HepG2 (cell line): ENCODE data around the gene MLLT1. TPM values are rescaled to one million over a fixed set of nuclear protein-coding genes. Genes with fewer than 3 reads are reported as not detected.

ENCODE experiments used
- ASH2L ChIP-seq: fragments of 300-600, 200-600 bp; sonication (generic); IDR thresholded peaks from 2 replicates; pipeline ENCODE4 v1.7.0; 2017; ENCODE audit warnings: low read depth, mild to moderate bottlenecking, moderate library complexity, mixed read lengths, low read length; ENCODE audit not compliant: insufficient read length
- CHD2 ChIP-seq: IDR thresholded peaks from 2 replicates; pipeline ENCODE4 v1.6.1; 2011; ENCODE audit warnings: low read depth, low read length, improper control_type of control experiment
- GABPA ChIP-seq, 2 experiments: IDR thresholded peaks; 2 replicates each; pipeline ENCODE4 v1.6.1; 2011 to 2016; ENCODE audit warnings: low read depth in 2 of 2, low read length in 1 of 2, missing biosample characterization in 1 of 2, missing genetic modification characterization in 1 of 2
- HNRNPH1 ChIP-seq: fragments of 200-400 bp; formaldehyde crosslinking; optimal IDR thresholded peaks from 2 replicates; pipeline ENCODE3; 2017; ENCODE audit warnings: mild to moderate bottlenecking, low read depth, low read length
- KLF16 ChIP-seq, 2 experiments: sonication (generic) in 1 of 2; formaldehyde crosslinking in 1 of 2; IDR thresholded peaks; 2 replicates each; pipeline versions ENCODE4 v1.6.1 to v1.8.0; 2016 to 2023; ENCODE audit warnings: missing genetic modification reagents in 2 of 2, missing compliant biosample characterization in 1 of 2
- REST ChIP-seq, 2 experiments: IDR thresholded peaks; 2 replicates each; pipeline ENCODE4 v1.6.1; 2011 to 2012; ENCODE audit warnings: low read length in 2 of 2, borderline replicate concordance in 1 of 2, low read depth in 1 of 2, mild to moderate bottlenecking in 1 of 2, moderate library complexity in 1 of 2
- TFAP4 ChIP-seq: sonication (generic); IDR thresholded peaks from 2 replicates; pipeline ENCODE4 v1.6.1; 2016; ENCODE audit warnings: low read depth, borderline replicate concordance
- THAP11 ChIP-seq: IDR thresholded peaks from 2 replicates; pipeline ENCODE4 v1.6.1; 2016; ENCODE audit warnings: missing biosample characterization, missing genetic modification reagents
- ZNF143 ChIP-seq: sonication (generic); formaldehyde crosslinking; IDR thresholded peaks from 2 replicates; pipeline ENCODE4 v1.4.0; 2020; ENCODE audit warnings: missing genetic modification reagents
- ZNF512B ChIP-seq: sonication (generic); formaldehyde crosslinking; IDR thresholded peaks from 2 replicates; pipeline ENCODE4 v1.5.1; 2020; ENCODE audit warnings: missing genetic modification reagents, mild to moderate bottlenecking, borderline replicate concordance
- ZNF629 ChIP-seq: sonication (generic); formaldehyde crosslinking; conservative IDR thresholded peaks from 2 replicates; pipeline ENCODE4 v1.5.0; 2020; ENCODE audit warnings: missing genetic modification reagents
- ZSCAN5A ChIP-seq: sonication (generic); formaldehyde crosslinking; IDR thresholded peaks from 2 replicates; pipeline ENCODE4 v1.8.0; 2022; ENCODE audit warnings: mild to moderate bottlenecking, missing genetic modification reagents, borderline replicate concordance
- polyA plus RNA-seq, 8 experiments: library from polyadenylated mRNA; depleted of rRNA in 3 of 8; stranded (reverse) in 7 of 8; unstranded in 1 of 8; fragments of >200 nt; fragmentation: Illumina TruSeq in 4 of 8; extraction: Trizol in 4 of 8; gene quantifications; 2 replicates each; pipeline versions ENCODE4 v1.2.1 to v1.2.3, GENCODE V29; 2011 to 2016; ENCODE audit warnings: low read depth in 4 of 8, missing spikeins in 1 of 8, mixed read lengths in 1 of 8; ENCODE audit not compliant: insufficient read depth in 1 of 8
- total RNA-seq, 5 experiments: library from RNA; depleted of rRNA; stranded (reverse); fragments of >200 nt; fragmentation: Illumina TruSeq; extraction: Trizol; gene quantifications; 2 replicates each; pipeline ENCODE4 v1.2.3, GENCODE V29; 2016; ENCODE audit warnings: low read depth in 1 of 5
- TF ChIP-seq, protein P1 (sequence below): sonication (generic); formaldehyde crosslinking; conservative IDR thresholded peaks from 2 replicates; pipeline ENCODE4 v1.8.0; 2022; ENCODE audit warnings: missing genetic modification reagents
- TF ChIP-seq, protein P2 (sequence below): sonication (generic); formaldehyde crosslinking; IDR thresholded peaks from 2 replicates; pipeline ENCODE4 v1.9.0; 2021; ENCODE audit warnings: missing genetic modification reagents, borderline replicate concordance

The MLLT1 gene
- total and polyA plus RNA-seq, 2 of the 13 experiments (the other 11 are each of a cell fraction or from before 2014, with no cell fraction given), result 11.7 to 12.2 TPM

GRCh38 chr19:6313398-6313969, 33.7 kb upstream of the MLLT1 start (continued):
- TF ChIP-seq REST (IDR thresholded peaks at IDR 0.05; ENCODE audit: borderline replicate concordance in 1 of 2, low read depth in 1 of 2, low read length in 2 of 2), result no peak
- peak; percentile 82 for TF ChIP-seq ZNF143 (CRISPR knock-in tag)
- TF ChIP-seq GABPA (IDR thresholded peaks at IDR 0.05; ENCODE audit: low read depth, low read length), result 0 out of 2 replicates have a peak, but pooled peaks have one; percentile 6
- TF ChIP-seq GABPA (CRISPR knock-in tag; IDR thresholded peaks at IDR 0.05; ENCODE audit: low read depth), result peak; percentile 87
- TF ChIP-seq ZNF512B, result no peak
- no peak for TF ChIP-seq HNRNPH1
- TF ChIP-seq, protein P1, sequence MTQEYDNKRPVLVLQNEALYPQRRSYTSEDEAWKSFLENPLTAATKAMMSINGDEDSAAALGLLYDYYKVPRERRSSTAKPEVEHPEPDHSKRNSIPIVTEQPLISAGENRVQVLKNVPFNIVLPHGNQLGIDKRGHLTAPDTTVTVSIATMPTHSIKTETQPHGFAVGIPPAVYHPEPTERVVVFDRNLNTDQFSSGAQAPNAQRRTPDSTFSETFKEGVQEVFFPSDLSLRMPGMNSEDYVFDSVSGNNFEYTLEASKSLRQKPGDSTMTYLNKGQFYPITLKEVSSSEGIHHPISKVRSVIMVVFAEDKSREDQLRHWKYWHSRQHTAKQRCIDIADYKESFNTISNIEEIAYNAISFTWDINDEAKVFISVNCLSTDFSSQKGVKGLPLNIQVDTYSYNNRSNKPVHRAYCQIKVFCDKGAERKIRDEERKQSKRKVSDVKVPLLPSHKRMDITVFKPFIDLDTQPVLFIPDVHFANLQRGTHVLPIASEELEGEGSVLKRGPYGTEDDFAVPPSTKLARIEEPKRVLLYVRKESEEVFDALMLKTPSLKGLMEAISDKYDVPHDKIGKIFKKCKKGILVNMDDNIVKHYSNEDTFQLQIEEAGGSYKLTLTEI, result no peak
- no peak for TF ChIP-seq KLF16 (CRISPR knock-in tag; IDR thresholded peaks at IDR 0.05)
- TF ChIP-seq, protein P2, sequence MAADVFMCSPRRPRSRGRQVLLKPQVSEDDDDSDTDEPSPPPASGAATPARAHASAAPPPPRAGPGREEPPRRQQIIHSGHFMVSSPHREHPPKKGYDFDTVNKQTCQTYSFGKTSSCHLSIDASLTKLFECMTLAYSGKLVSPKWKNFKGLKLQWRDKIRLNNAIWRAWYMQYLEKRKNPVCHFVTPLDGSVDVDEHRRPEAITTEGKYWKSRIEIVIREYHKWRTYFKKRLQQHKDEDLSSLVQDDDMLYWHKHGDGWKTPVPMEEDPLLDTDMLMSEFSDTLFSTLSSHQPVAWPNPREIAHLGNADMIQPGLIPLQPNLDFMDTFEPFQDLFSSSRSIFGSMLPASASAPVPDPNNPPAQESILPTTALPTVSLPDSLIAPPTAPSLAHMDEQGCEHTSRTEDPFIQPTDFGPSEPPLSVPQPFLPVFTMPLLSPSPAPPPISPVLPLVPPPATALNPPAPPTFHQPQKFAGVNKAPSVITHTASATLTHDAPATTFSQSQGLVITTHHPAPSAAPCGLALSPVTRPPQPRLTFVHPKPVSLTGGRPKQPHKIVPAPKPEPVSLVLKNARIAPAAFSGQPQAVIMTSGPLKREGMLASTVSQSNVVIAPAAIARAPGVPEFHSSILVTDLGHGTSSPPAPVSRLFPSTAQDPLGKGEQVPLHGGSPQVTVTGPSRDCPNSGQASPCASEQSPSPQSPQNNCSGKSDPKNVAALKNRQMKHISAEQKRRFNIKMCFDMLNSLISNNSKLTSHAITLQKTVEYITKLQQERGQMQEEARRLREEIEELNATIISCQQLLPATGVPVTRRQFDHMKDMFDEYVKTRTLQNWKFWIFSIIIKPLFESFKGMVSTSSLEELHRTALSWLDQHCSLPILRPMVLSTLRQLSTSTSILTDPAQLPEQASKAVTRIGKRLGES, result no peak
- TF ChIP-seq ZNF629, result no peak
- TF ChIP-seq ASH2L, result no peak
- no peak for TF ChIP-seq CHD2
- peak; percentile 95 for TF ChIP-seq THAP11 (CRISPR knock-in tag)
- TF ChIP-seq TFAP4, result no peak
- no peak for TF ChIP-seq ZSCAN5A (CRISPR knock-in tag)
